Hindlimb muscle (tissue), 1 donor: Measurements from ENCODE around the gene SPATA33. TPM values are rescaled to one million over a fixed set of nuclear protein-coding genes. Genes with fewer than 3 reads are reported as not detected.
"Not testable (repeated sequence)": the region's sequence is repeated elsewhere in the genome, so short reads cannot be mapped to it uniquely, and the experiment has no call there.

ENCODE experiments used
- DNase-seq: peaks from one replicate; pipeline ENCODE4 v3.0.0-alpha.2; 2013
- polyA plus RNA-seq: library from polyadenylated mRNA; unstranded; fragments of 120-200 nt; gene quantifications from one replicate; pipeline ENCODE4 v1.2.1, GENCODE V29; 2013; ENCODE audit not compliant: insufficient read length

SPATA33 gene
- polyA plus RNA-seq, 1 donor = 5.5 TPM

GRCh38 chr16:89694784-89695085 lies 37.1 kb downstream of the SPATA33 start:
- not testable (repeated sequence) for DNase-seq

DNA sequence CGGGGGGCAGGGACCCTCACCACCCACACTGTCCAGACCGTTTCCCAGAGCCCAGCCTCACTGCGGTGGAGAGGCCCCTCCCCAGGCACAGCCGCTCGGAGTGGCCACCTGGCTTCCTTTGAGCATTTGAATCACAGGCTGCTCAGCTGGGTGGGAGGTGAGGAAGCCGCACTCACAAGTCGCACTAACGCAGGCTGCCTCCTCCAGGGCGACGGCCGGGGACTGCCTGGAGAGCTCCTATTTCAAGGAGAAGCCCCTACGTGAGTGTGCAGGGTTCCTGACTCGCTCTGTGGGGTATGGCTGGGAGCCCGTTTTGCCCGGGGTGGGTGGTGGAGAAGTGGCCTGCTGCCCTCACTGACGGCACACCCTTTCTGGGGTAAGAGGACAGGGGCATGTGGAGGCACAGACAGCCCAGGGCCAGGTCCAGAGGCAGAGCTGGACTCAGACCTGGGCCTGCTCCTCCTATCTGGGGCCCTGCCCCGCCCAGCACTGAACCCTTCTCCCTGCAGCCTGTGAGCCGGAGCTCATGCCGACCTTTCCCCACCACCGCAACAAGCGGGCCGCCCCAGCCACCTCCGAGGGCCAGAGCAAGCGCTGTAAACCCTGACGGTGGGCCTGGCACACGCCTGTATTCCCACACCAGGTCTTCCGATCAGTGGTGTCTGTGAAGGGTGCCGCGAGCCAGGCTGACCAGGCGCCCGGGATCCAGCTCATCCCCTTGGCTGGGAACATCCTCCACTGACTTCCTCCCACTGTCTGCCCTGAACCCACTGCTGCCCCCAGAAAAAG lies 37.6 kb downstream of the SPATA33 start:
- no peak for DNase-seq

- DNase-seq = no peak
Observed at GRCh38 chr16:89695875-89696669, 38.4 kb downstream of the SPATA33 start.

- DNase-seq = no peak
Observed at GRCh38 chr16:89696670-89697128, 39.1 kb downstream of the SPATA33 start.

DNA sequence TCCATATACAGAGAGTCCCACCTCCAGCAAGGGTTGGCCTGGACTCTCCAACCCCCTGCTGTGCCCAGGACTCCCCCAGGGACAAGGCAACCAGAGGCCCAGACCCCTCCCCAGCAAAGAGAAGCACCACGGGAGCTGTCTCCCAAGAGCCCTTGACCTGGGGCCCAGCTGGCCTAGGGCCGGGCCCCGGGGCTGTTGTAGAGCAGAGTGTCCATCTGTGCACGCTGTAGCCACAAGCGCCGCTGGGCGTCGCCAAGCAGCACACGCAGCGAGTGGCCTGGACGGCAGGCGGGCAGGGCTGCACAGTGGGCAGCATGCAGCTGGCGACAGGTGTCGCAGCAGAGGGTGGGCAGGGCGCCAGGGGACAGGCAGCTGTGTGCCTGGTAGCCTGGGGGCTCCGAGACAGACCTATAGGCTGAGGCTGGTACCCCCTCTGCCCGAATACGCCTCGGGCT lies 39.6 kb downstream of the SPATA33 start:
- peak; percentile 54 for DNase-seq

- no peak for DNase-seq
Observed at GRCh38 chr16:89697616-89698331, 40.1 kb downstream of the SPATA33 start.

- not testable (repeated sequence) for DNase-seq
Observed at GRCh38 chr16:89698717-89699116, 41.1 kb downstream of the SPATA33 start.

GRCh38 chr16:89699629-89700099 lies 42.0 kb downstream of the SPATA33 start:
- DNase-seq = not testable (repeated sequence)

GRCh38 chr16:89700100-89700648 lies 42.5 kb downstream of the SPATA33 start:
- peak; percentile 89 for DNase-seq

GRCh38 chr16:89700649-89701424 lies 43.2 kb downstream of the SPATA33 start:
- peak; percentile 63 for DNase-seq

DNA sequence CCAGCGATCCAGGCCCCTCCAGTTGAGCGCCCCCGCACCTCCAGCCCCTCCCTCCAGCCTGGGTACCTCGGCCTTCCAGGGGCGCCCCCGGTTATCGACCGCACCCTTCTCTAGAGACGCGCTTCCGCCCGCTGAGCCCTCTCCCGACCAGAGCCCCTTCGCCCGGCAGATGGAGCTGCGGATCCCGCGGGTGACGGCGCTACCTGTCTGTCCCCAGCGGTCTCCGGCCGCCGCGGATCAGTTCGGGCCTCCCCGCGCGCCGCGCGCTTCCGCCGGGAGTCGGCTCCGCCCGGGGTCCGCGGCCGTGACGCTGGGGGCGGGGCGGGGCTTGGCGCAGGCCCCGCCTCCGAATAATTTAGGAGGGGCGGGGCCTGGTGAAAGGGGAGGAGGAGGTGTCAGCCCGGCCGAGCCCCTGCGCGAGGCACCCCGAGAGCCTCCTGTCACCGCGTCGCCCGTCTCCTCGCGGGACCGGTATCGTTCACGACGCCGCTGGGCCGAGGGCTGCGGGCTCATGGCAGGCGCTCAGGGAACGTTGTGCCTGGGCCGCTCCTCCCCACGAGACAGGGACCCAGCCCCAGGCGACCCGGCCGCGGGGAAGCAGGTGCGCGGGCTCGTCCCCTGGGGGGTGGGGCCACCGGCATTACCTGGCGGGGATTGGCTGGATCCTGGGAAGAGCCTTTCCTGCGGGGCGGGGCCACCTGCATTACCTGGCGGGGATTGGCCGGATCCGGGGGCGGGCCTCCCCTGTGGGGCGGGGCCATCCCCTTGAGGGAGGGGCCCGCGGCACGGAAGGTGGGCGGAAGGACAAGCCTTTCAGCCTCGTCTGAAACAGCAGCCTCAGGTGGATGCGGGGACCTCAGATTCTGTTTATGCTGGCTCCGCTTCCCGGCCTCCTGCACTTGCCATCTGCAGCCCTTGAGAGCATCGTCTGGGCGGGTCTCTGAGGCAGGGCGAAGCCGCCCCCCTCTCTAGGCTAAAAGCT lies 44.1 kb downstream of the SPATA33 start, which contains the start of gene SPATA2L:
Gene SPATA2L (minus strand): TSS at position 281 of the 982 bp plus-strand sequence. CDS start 473 bp downstream, outside the sequence.
- DNase-seq = peak; percentile 75

DNA sequence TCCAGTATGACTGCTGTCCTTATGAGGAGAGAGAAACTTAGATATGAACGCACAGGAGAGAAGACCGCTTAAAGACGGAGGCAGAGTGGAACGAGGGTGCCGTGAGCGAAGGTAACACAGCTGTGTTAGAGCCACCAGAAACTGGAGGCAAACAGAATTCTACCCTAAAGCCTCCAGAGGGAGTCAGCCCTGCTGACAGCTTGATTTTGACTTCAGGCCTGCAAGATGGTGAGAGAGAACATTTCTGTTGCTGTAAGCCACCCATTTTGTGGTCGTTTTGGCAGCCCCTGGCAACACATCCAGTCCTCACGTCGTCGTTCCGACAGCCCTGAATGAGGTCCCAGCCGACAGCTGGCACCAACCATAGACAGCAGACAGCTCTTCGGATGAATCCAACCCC lies 46.6 kb downstream of the SPATA33 start:
- DNase-seq = no peak

DNA sequence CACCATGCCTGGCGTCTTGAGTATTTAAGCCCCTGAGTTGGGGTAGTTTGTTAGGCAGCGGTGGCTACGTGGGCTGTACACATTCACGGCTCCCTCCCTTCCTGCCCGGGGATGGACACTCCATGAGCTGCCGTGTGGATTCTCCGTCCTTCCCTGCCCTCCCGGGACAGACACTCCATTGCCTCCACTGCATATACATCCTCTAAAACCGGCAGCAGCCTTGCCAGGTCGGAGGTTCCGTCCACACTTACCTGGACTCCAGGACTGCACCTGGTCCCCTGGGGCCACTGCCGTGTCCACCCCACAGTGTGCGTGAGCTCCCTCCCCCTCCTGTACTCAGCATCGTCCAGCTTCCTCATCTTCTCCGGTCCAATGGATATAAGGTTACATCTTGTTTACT lies 47.4 kb downstream of the SPATA33 start:
- no peak for DNase-seq

GRCh38 chr16:89706518-89707260 lies 49.1 kb downstream of the SPATA33 start:
- DNase-seq = no peak

- DNase-seq = no peak
Observed at GRCh38 chr16:89707695-89708094, 50.1 kb downstream of the SPATA33 start.

DNA sequence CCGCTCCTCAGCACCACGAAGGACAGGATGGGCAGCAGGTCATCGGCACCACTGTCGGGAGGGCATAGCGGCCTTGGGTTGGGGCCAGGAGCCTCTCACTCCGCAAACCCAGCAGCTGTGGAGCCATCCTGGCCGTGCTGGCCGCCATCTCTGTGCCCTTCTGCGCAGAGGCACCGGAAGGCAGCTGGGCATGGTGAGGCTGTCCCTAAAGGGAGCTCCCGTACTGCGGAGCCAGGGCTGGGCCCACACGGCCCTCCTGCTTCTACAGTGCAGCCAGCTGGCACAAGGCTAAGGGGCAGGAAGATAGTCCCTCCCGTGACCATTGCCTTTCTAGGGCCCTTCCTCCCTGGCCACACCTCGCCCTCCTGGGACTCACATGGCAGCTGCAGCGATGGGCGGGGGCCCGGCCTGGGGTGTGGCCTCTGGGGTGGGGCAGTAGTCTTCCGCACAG lies 50.9 kb downstream of the SPATA33 start:
- no peak for DNase-seq

DNA sequence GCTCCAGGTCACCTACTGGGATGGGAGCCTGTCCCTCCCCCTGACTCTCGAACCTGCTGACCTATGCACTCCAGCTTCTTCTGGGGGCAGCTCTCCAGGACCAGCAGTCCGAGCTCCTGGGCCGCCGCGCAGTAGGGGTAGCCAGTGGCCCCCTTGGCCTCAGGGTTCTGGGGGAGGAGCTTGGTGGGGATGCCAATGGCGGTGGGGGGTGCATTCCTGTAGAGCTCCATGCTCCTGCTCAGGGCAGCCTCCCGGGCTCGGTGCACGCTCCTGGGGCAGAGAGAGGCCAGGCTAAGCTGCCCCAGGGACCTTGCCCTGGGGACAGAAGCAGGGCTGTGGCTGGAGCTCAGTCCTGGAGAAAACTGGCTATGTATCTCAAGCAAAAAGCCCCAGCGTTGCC lies 51.5 kb downstream of the SPATA33 start:
- DNase-seq = no peak

DNA sequence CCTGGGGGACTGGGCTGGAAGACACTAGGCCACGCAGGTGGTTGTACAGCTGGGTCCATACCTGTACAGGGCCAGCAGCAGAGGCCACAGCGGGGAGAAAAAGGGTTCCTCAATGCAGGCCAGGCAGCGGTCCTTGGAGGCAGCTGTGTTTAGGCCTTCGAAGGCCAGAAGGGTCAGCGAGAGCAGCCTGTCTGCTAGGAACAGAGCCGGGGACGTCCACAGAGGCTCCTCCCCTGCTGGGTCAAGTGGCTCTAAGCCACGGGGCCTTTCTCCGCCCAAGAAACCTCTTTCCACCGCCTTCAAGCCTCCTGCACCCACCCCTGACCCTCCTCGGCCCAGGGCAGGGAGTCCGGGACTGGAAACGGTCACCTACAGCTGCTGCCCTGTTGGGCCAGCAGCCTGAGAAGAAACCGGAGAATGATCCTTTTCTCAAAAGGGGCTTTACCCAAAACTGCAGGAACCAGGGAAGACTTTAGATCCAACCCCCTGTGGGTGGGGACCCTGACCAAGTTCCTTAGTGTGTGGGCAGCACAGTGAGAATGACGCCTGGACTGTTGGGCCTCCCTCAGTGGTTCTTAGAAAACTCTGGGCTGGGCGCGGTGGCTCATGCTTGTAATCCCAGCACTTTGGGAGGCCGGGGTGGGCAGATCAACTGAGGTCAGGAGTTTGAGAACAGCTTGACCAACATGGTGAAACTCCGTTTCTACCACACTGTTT lies 52.2 kb downstream of the SPATA33 start:
- DNase-seq = no peak
